ENCODE measurements around the gene C1orf232. TPM values are rescaled to one million over a fixed set of nuclear protein-coding genes. Genes with fewer than 3 reads are reported as not detected.
A peak's percentile ranks its signal among the peaks of the same experiment; 100 is the strongest.

The C1orf232 gene
- total RNA-seq, 1 donor from 2014 or later: not detected

GRCh38 chr1:26145960-26146294 lies 22.8 kb downstream of the C1orf232 start:
- DNase-seq (ENCODE audit: low read depth): no peak
- H3K36me3 ChIP-seq (ENCODE audit: control insufficient read depth, insufficient read depth, low read length): no peaks in the 10 kb centered on the region
- TF ChIP-seq CTCF (IDR thresholded peaks at IDR 0.05; ENCODE audit: insufficient read depth, low read length, poor library complexity, severe bottlenecking): no peak

GRCh38 chr1:26145041-26145959 lies 23.5 kb downstream of the C1orf232 start:
- no peaks in the 10 kb centered on the region for H3K36me3 ChIP-seq (ENCODE audit: control insufficient read depth, insufficient read depth, low read length)
- no peak overlapping the region for H3K4me3 ChIP-seq (ENCODE audit: low read depth, low read length)
- no peak for DNase-seq (ENCODE audit: low read depth)
- peaks cover 2% of the 10 kb centered on the region for H3K27me3 ChIP-seq (ENCODE audit: control insufficient read depth, insufficient read depth, low read length)
- peak; percentile 70 for TF ChIP-seq CTCF (IDR thresholded peaks at IDR 0.05; ENCODE audit: insufficient read depth, low read length, poor library complexity, severe bottlenecking)

More at GRCh38 chr1:26145960-26146294, 22.8 kb downstream of the C1orf232 start:
- Histone ChIP-seq H3K4me3 (ENCODE audit: low read depth, low read length) (no peak overlapping the region), H3K27me3 (ENCODE audit: control insufficient read depth, insufficient read depth, low read length) (peaks cover 5% of the 10 kb centered on the region)

- no peak for DNase-seq (ENCODE audit: low read depth)
- H3K36me3 ChIP-seq (ENCODE audit: control insufficient read depth, insufficient read depth, low read length): no peaks in the 10 kb centered on the region
- TF ChIP-seq CTCF (IDR thresholded peaks at IDR 0.05; ENCODE audit: insufficient read depth, low read length, poor library complexity, severe bottlenecking): no peak
- peaks cover 2% of the 10 kb centered on the region for H3K27me3 ChIP-seq (ENCODE audit: control insufficient read depth, insufficient read depth, low read length)
- no peak overlapping the region for H3K4me3 ChIP-seq (ENCODE audit: low read depth, low read length)
These were observed 26.6 kb downstream of the C1orf232 start for GRCh38 chr1:26142159-26142558.

GRCh38 chr1:26138974-26139558 lies 29.7 kb downstream of the C1orf232 start:
- Histone ChIP-seq H3K4me3 (ENCODE audit: low read depth, low read length) (no peak overlapping the region), H3K27me3 (ENCODE audit: control insufficient read depth, insufficient read depth, low read length) (no peaks in the 10 kb centered on the region), H3K36me3 (ENCODE audit: control insufficient read depth, insufficient read depth, low read length) (no peaks in the 10 kb centered on the region)
- TF ChIP-seq CTCF (IDR thresholded peaks at IDR 0.05; ENCODE audit: insufficient read depth, low read length, poor library complexity, severe bottlenecking): no peak
- DNase-seq (ENCODE audit: low read depth): no peak

- no peak for DNase-seq (ENCODE audit: low read depth)
- no peaks in the 10 kb centered on the region for H3K36me3 ChIP-seq (ENCODE audit: control insufficient read depth, insufficient read depth, low read length)
- no peaks in the 10 kb centered on the region for H3K27me3 ChIP-seq (ENCODE audit: control insufficient read depth, insufficient read depth, low read length)
- no peak for TF ChIP-seq CTCF (IDR thresholded peaks at IDR 0.05; ENCODE audit: insufficient read depth, low read length, poor library complexity, severe bottlenecking)
- H3K4me3 ChIP-seq (ENCODE audit: low read depth, low read length): no peak overlapping the region
These were observed 34.3 kb downstream of the C1orf232 start for GRCh38 chr1:26134466-26134865.
